ENCODE data around the gene CLIP3. TPM values are rescaled to one million over a fixed set of nuclear protein-coding genes. Genes with fewer than 3 reads are reported as not detected.

CLIP3 gene
- total and polyA plus RNA-seq, 4 donors: 0.59 to 1.5 (median 0.80) TPM

DNA sequence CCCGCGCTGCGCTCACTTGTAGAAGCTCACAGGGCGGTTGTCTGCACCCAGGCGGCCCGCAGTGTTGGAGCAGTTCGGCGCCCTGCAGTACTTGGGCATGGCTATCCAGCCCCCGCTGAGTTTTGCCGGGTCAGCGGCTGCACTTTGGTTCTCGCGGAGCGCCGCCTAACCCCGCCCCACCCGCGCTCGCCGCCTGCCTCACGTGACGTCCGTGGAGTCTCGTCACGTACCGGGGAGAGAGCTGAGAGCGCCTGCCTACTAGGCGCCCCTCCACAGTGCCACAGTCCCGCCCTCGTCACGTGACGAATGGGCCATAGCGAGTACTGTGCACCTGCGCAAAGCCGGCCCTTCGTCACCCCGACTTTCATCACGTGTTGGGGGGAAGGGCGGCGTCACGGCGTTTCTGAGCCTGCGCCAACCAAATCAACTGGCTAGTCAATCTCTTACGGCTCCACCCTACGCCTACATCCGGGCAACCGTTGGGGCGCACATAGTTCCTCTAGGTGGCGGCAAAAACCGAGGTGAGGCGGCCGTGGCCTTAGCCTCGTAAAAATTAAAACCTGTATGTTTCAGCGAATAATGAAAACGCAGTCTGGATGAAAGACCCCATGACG is 21.6 kb upstream of the CLIP3 start, which contains the start of gene THAP8:
THAP8 (minus strand) TSS at position 167 of the 614 bp plus-strand sequence; CDS start at position 99, 68 bp downstream.
- TF ChIP-seq RAD21 (IDR thresholded peaks at IDR 0.05) (peak in 1 of 2 donors; percentile 30), TAF1 (conservative IDR thresholded peaks at IDR 0.05) (peak; percentile 55), YY1 (IDR thresholded peaks at IDR 0.05) (peak; percentile 74), EGR1 (IDR thresholded peaks at IDR 0.05; ENCODE audit: low read depth in 2 of 2) (no peak), SP1 (IDR thresholded peaks at IDR 0.05) (peak; percentile 89), GABPA (IDR thresholded peaks at IDR 0.05 in 1 of 2, conservative IDR thresholded peaks at IDR 0.05 in 1 of 2) (peak in 1 of 2 donors; percentile 77), HNF4A (conservative IDR thresholded peaks at IDR 0.05) (peak in 1 of 2 donors; percentile 57), FOXA2 (IDR thresholded peaks at IDR 0.05) (no peak), RXRA (IDR thresholded peaks at IDR 0.05) (peak; percentile 70 to 71), FOXA1 (IDR thresholded peaks at IDR 0.05) (peak; percentile 41), HNF4G (IDR thresholded peaks at IDR 0.05) (peak; percentile 9), JUND (IDR thresholded peaks at IDR 0.05) (peak; percentile 14 to 69), NR2F2 (IDR thresholded peaks at IDR 0.05) (peak; percentile 27)
- TF ChIP-seq, protein P1, sequence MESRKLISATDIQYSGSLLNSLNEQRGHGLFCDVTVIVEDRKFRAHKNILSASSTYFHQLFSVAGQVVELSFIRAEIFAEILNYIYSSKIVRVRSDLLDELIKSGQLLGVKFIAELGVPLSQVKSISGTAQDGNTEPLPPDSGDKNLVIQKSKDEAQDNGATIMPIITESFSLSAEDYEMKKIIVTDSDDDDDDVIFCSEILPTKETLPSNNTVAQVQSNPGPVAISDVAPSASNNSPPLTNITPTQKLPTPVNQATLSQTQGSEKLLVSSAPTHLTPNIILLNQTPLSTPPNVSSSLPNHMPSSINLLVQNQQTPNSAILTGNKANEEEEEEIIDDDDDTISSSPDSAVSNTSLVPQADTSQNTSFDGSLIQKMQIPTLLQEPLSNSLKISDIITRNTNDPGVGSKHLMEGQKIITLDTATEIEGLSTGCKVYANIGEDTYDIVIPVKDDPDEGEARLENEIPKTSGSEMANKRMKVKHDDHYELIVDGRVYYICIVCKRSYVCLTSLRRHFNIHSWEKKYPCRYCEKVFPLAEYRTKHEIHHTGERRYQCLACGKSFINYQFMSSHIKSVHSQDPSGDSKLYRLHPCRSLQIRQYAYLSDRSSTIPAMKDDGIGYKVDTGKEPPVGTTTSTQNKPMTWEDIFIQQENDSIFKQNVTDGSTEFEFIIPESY (IDR thresholded peaks at IDR 0.05): peak; percentile 92
- TF ChIP-seq, protein P2, sequence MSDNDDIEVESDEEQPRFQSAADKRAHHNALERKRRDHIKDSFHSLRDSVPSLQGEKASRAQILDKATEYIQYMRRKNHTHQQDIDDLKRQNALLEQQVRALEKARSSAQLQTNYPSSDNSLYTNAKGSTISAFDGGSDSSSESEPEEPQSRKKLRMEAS (IDR thresholded peaks at IDR 0.05): peak; percentile 90
- TF ChIP-seq, protein P3, sequence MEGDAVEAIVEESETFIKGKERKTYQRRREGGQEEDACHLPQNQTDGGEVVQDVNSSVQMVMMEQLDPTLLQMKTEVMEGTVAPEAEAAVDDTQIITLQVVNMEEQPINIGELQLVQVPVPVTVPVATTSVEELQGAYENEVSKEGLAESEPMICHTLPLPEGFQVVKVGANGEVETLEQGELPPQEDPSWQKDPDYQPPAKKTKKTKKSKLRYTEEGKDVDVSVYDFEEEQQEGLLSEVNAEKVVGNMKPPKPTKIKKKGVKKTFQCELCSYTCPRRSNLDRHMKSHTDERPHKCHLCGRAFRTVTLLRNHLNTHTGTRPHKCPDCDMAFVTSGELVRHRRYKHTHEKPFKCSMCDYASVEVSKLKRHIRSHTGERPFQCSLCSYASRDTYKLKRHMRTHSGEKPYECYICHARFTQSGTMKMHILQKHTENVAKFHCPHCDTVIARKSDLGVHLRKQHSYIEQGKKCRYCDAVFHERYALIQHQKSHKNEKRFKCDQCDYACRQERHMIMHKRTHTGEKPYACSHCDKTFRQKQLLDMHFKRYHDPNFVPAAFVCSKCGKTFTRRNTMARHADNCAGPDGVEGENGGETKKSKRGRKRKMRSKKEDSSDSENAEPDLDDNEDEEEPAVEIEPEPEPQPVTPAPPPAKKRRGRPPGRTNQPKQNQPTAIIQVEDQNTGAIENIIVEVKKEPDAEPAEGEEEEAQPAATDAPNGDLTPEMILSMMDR (IDR thresholded peaks at IDR 0.05; ENCODE audit: low read depth, low read length, missing input control): peak; percentile 36
- TF ChIP-seq, protein P4, sequence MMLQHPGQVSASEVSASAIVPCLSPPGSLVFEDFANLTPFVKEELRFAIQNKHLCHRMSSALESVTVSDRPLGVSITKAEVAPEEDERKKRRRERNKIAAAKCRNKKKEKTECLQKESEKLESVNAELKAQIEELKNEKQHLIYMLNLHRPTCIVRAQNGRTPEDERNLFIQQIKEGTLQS (IDR thresholded peaks at IDR 0.05): peak; percentile 43
- TF ChIP-seq, protein P5, sequence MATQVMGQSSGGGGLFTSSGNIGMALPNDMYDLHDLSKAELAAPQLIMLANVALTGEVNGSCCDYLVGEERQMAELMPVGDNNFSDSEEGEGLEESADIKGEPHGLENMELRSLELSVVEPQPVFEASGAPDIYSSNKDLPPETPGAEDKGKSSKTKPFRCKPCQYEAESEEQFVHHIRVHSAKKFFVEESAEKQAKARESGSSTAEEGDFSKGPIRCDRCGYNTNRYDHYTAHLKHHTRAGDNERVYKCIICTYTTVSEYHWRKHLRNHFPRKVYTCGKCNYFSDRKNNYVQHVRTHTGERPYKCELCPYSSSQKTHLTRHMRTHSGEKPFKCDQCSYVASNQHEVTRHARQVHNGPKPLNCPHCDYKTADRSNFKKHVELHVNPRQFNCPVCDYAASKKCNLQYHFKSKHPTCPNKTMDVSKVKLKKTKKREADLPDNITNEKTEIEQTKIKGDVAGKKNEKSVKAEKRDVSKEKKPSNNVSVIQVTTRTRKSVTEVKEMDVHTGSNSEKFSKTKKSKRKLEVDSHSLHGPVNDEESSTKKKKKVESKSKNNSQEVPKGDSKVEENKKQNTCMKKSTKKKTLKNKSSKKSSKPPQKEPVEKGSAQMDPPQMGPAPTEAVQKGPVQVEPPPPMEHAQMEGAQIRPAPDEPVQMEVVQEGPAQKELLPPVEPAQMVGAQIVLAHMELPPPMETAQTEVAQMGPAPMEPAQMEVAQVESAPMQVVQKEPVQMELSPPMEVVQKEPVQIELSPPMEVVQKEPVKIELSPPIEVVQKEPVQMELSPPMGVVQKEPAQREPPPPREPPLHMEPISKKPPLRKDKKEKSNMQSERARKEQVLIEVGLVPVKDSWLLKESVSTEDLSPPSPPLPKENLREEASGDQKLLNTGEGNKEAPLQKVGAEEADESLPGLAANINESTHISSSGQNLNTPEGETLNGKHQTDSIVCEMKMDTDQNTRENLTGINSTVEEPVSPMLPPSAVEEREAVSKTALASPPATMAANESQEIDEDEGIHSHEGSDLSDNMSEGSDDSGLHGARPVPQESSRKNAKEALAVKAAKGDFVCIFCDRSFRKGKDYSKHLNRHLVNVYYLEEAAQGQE (IDR thresholded peaks at IDR 0.05): peak; percentile 77
- Histone ChIP-seq H3K27me3 (ENCODE audit: control insufficient read depth in 4 of 4, insufficient read depth in 4 of 4, low read length in 3 of 4) (no peaks in the 10 kb centered on the region), H3K27ac (ENCODE audit: low read depth in 1 of 2, low read length in 2 of 2) (peak within 1 kb of the TSS; percentile 84 to 96), H3K4me1 (ENCODE audit: control insufficient read depth in 4 of 4, insufficient read depth in 4 of 4, low read length in 3 of 4) (peaks cover 3 to 23% (median 19%) of the 10 kb centered on the region in 4 donors), H3K9me3 (ENCODE audit: control insufficient read depth in 4 of 4, low read length in 3 of 4) (no peaks in the 10 kb centered on the region), H3K9ac (ENCODE audit: low read depth in 1 of 2, low read length in 2 of 2) (peak within 1 kb of the TSS; percentile 30 to 57), H3K4me3 (ENCODE audit: low read depth in 1 of 3, low read length in 3 of 3) (peak within 1 kb of the TSS; percentile 44 to 75 (median 73)), H3K36me3 (ENCODE audit: control insufficient read depth in 4 of 4, insufficient read depth in 3 of 4, low read depth in 1 of 4, low read length in 3 of 4) (no peaks in the 10 kb centered on the region)
- under 1% methylated on average over 56 of the region's 56 CpGs for WGBS
- DNase-seq (ENCODE audit: low spot score): peak; percentile 99

Data from liver (tissue), 9 donors.